ENCODE results near the gene FAM20A. TPM values are rescaled to one million over a fixed set of nuclear protein-coding genes. Genes with fewer than 3 reads are reported as not detected.
A peak's percentile ranks its signal among the peaks of the same experiment; 100 is the strongest.

FAM20A gene
- polyA plus RNA-seq, 1 donor (not counting 4 experiments of a cell fraction or from before 2014, with no cell fraction given), result not detected

GRCh38 chr17:68533887-68534694 is 67.1 kb downstream of the FAM20A start:
- Histone ChIP-seq H4K20me1 (ENCODE audit: control insufficient read depth, extremely low read depth, insufficient read depth, low read length) (no peaks in the 10 kb centered on the region), H3K9ac (ENCODE audit: control insufficient read depth, extremely low read depth, insufficient read depth, low read length) (no peak overlapping the region), H3K79me2 (ENCODE audit: control insufficient read depth, insufficient read depth, low read length) (no peaks in the 10 kb centered on the region), H3K27ac (ENCODE audit: control insufficient read depth, insufficient read depth, low read length) (no peak overlapping the region), H3K9me3 (ENCODE audit: control insufficient read depth, low read depth, low read length) (no peaks in the 10 kb centered on the region), H2AFZ (ENCODE audit: control insufficient read depth, low read length) (no peak overlapping the region), H3K9me1 (ENCODE audit: control insufficient read depth, extremely low read depth, insufficient read depth, low read length) (no peaks in the 10 kb centered on the region), H3K36me3 (ENCODE audit: control insufficient read depth in 2 of 2, extremely low read depth in 1 of 2, insufficient read depth in 2 of 2, low read length in 2 of 2) (peaks cover 9 to 21% of the 10 kb centered on the region in 2 experiments), H3K4me2 (ENCODE audit: control insufficient read depth, extremely low read depth, insufficient read depth, low read depth, low read length) (no peak overlapping the region), H3K4me3 (ENCODE audit: control insufficient read depth in 2 of 3, extremely low read depth in 1 of 3, insufficient read depth in 2 of 3, low read depth in 1 of 3, low read length in 3 of 3) (no peak overlapping the region), H3K4me1 (ENCODE audit: control insufficient read depth, extremely low read depth, insufficient read depth, low read length) (no peaks in the 10 kb centered on the region), H3K27me3 (ENCODE audit: control insufficient read depth, extremely low read depth, insufficient read depth, low read length) (no peaks in the 10 kb centered on the region)
- TF ChIP-seq EZH2 (IDR thresholded peaks at IDR 0.05; ENCODE audit: low read length), result no peak
- peak in 2 of 3 experiments; percentile 11 to 30 for TF ChIP-seq CTCF (optimal IDR thresholded peaks at IDR 0.05 in 1 of 3, IDR thresholded peaks at IDR 0.05 in 1 of 3, conservative IDR thresholded peaks at IDR 0.05 in 1 of 3; ENCODE audit: extremely low read depth in 1 of 3, insufficient read depth in 2 of 3, low read length in 3 of 3)
- no peak for DNase-seq (ENCODE audit: low read depth, low spot score)
- dilution Hi-C loops (cut with MboI; ENCODE audit: extremely low pct_ligation_motif_present, low sequenced_read_pairs), result loop anchor here (25.0 kb wide), 1 partner anchor 203 kb away; no protein-coding TSS in a partner anchor
- no peak for FAIRE-seq

GRCh38 chr17:68532826-68533225 is 68.3 kb downstream of the FAM20A start:
- H4K20me1 ChIP-seq (ENCODE audit: control insufficient read depth, extremely low read depth, insufficient read depth, low read length), result no peaks in the 10 kb centered on the region
- peaks cover 9 to 22% of the 10 kb centered on the region in 2 experiments for H3K36me3 ChIP-seq (ENCODE audit: control insufficient read depth in 2 of 2, extremely low read depth in 1 of 2, insufficient read depth in 2 of 2, low read length in 2 of 2)
- H3K9me1 ChIP-seq (ENCODE audit: control insufficient read depth, extremely low read depth, insufficient read depth, low read length), result no peaks in the 10 kb centered on the region
- no peak overlapping the region for H3K4me2 ChIP-seq (ENCODE audit: control insufficient read depth, extremely low read depth, insufficient read depth, low read depth, low read length)
- TF ChIP-seq CTCF (optimal IDR thresholded peaks at IDR 0.05 in 1 of 3, IDR thresholded peaks at IDR 0.05 in 1 of 3, conservative IDR thresholded peaks at IDR 0.05 in 1 of 3; ENCODE audit: extremely low read depth in 1 of 3, insufficient read depth in 2 of 3, low read length in 3 of 3), result no peak
- TF ChIP-seq EZH2 (IDR thresholded peaks at IDR 0.05; ENCODE audit: low read length), result no peak
- H3K27ac ChIP-seq (ENCODE audit: control insufficient read depth, insufficient read depth, low read length), result no peak overlapping the region
- dilution Hi-C loops (cut with MboI; ENCODE audit: extremely low pct_ligation_motif_present, low sequenced_read_pairs), result loop anchor here (25.0 kb wide), 1 partner anchor 204 kb away; no protein-coding TSS in a partner anchor
- H3K9ac ChIP-seq (ENCODE audit: control insufficient read depth, extremely low read depth, insufficient read depth, low read length), result no peak overlapping the region
- no peaks in the 10 kb centered on the region for H3K4me1 ChIP-seq (ENCODE audit: control insufficient read depth, extremely low read depth, insufficient read depth, low read length)
- no peak for FAIRE-seq
- H3K79me2 ChIP-seq (ENCODE audit: control insufficient read depth, insufficient read depth, low read length), result no peaks in the 10 kb centered on the region
- no peak for DNase-seq (ENCODE audit: low read depth, low spot score)
- no peaks in the 10 kb centered on the region for H3K9me3 ChIP-seq (ENCODE audit: control insufficient read depth, low read depth, low read length)
- no peak overlapping the region for H2AFZ ChIP-seq (ENCODE audit: control insufficient read depth, low read length)
- no peak overlapping the region for H3K4me3 ChIP-seq (ENCODE audit: control insufficient read depth in 2 of 3, extremely low read depth in 1 of 3, insufficient read depth in 2 of 3, low read depth in 1 of 3, low read length in 3 of 3)
- H3K27me3 ChIP-seq (ENCODE audit: control insufficient read depth, extremely low read depth, insufficient read depth, low read length), result no peaks in the 10 kb centered on the region

Measured in keratinocyte (primary cell).